AG04449 (cell line): Measurements from ENCODE around the gene NSUN3.

Experiments used
- CTCF ChIA-PET: fragments of 350-600 bp; formaldehyde crosslinking; extraction: SDS; loops from one replicate; lab custom pipeline; 2021; ENCODE audit warnings: antibody characterized with exemption; lab: Yijun Ruan, JAX
- POLR2A ChIA-PET: fragments of 400-600, 350-600 bp; formaldehyde crosslinking; extraction: SDS; loops from one replicate; lab custom pipeline; 2020; ENCODE audit warnings: antibody characterized with exemption, inconsistent platforms; lab: Yijun Ruan, JAX
- DNase-seq: peaks from one replicate; pipeline ENCODE4 v3.0.0-alpha.2; 2010; ENCODE audit warnings: low read depth, low spot score
- H3K4me3 ChIP-seq: 2 replicates; pipeline ENCODE4 v1.5.1; 2011; ENCODE audit warnings: low read depth, mild to moderate bottlenecking, control low read depth, low read length
- TF ChIP-seq, protein P1 (sequence below): IDR thresholded peaks from one replicate; pipeline ENCODE4 v1.5.1; 2011; ENCODE audit warnings: mild to moderate bottlenecking, moderate library complexity, low read length, control low read depth, inconsistent platforms; ENCODE audit not compliant: insufficient read depth; ENCODE audit errors: missing control alignments

The NSUN3 gene

DNA sequence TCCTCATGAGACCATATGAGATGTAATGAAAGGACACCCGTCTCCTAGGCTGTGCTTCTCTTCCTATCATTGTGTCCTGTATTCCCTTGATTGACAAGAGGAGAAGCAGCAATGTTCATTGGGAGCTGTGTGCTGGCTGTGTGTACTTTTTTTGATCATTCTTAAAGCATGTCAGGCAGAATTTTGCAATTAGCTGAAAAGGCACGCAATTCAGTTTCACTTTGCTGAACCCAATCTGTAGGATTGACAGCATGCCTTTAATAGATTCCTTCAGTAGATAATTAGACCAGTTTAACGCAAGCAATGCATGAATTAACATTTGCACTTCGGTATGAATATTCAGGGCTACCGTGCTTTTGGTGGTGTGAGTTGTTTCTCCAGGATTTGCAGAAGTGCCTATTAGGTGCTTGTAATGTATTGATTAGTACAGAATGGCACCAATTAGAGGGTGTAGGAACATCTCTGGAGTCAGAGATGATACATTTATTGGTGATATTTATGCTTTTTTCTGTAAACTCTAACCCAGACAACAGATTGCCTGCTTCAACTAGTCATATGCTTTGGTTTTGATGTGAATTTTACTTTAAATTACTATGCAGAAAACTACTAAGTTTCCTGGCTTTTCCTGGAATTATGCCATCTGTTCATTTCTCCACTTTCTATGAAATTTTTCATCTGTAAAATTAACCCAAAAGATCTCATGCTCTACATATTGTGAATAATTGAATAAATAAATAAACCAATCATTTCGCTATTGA, 114.3 kb downstream of the NSUN3 start:
- POLR2A ChIA-PET: no interaction called here
- no peak for DNase-seq
- TF ChIP-seq, protein P1, sequence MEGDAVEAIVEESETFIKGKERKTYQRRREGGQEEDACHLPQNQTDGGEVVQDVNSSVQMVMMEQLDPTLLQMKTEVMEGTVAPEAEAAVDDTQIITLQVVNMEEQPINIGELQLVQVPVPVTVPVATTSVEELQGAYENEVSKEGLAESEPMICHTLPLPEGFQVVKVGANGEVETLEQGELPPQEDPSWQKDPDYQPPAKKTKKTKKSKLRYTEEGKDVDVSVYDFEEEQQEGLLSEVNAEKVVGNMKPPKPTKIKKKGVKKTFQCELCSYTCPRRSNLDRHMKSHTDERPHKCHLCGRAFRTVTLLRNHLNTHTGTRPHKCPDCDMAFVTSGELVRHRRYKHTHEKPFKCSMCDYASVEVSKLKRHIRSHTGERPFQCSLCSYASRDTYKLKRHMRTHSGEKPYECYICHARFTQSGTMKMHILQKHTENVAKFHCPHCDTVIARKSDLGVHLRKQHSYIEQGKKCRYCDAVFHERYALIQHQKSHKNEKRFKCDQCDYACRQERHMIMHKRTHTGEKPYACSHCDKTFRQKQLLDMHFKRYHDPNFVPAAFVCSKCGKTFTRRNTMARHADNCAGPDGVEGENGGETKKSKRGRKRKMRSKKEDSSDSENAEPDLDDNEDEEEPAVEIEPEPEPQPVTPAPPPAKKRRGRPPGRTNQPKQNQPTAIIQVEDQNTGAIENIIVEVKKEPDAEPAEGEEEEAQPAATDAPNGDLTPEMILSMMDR: no peak
- CTCF ChIA-PET: no interaction called here
- no peak overlapping the region for H3K4me3 ChIP-seq
